Measurements from ENCODE around the gene NUB1. TPM values are rescaled to one million over a fixed set of nuclear protein-coding genes. Genes with fewer than 3 reads are reported as not detected.

The NUB1 gene
- total RNA-seq, 1 experiment from 2014 or later: 48.5 TPM

GRCh38 chr7:151422212-151422611 is 80.6 kb downstream of the NUB1 start:
- no peak overlapping the region for H4K91ac ChIP-seq (ENCODE audit: insufficient read length, low read depth, low read length)
- Mint-ChIP-seq H3K27ac (no peak overlapping the region), H3K27me3 (ENCODE audit: low read depth) (peaks cover 69% of the 10 kb centered on the region), H3K4me1 (peaks cover 4 to 10% of the 10 kb centered on the region in 2 experiments; a peak in 2 of 4 replicates), H3K4me3 (no peak overlapping the region), H3K36me3 (ENCODE audit: insufficient read depth in 1 of 3, low read depth in 3 of 3) (peaks cover 0 to 13% (median 0%) of the 10 kb centered on the region in 3 experiments; a peak in 2 of 7 replicates), H3K9me3 (peaks cover 7 to 29% of the 10 kb centered on the region in 2 experiments; a peak in 4 of 5 replicates)
- no peak overlapping the region for H3K18ac ChIP-seq (ENCODE audit: insufficient read length, low read depth, low read length)
- H3K23me2 ChIP-seq (ENCODE audit: insufficient read length, low read depth, low read length, poor library complexity, severe bottlenecking): no peaks in the 10 kb centered on the region
- no peak overlapping the region for H2BK120ac ChIP-seq (ENCODE audit: low read depth, low read length, poor library complexity, severe bottlenecking)
- H3K56ac ChIP-seq (ENCODE audit: insufficient read length, low read depth, low read length): no peak overlapping the region
- no peaks in the 10 kb centered on the region for H4K20me1 ChIP-seq (ENCODE audit: control insufficient read depth, insufficient read depth, insufficient read length)
- WGBS (ENCODE audit: extremely low coverage, insufficient read length, low lambda C conversion rate): no CpG with 5 or more reads among the region's 5 CpGs
- no peak overlapping the region for H2BK15ac ChIP-seq (ENCODE audit: low read depth, low read length)
- H3K9me3 ChIP-seq (ENCODE audit: control insufficient read depth, low read depth, low read length): no peaks in the 10 kb centered on the region
- no peak for DNase-seq
- no peak overlapping the region for H2BK12ac ChIP-seq (ENCODE audit: insufficient read length, low read depth, low read length)
- no peaks in the 10 kb centered on the region for H3K4me1 ChIP-seq (ENCODE audit: insufficient read depth, low read length)
- no peak overlapping the region for H4K8ac ChIP-seq (replicated peaks; ENCODE audit: insufficient read length, low read depth, low read length)
- H3K27ac ChIP-seq (ENCODE audit: insufficient read length, low read depth, low read length): no peak overlapping the region
- no peak overlapping the region for H3T11ph ChIP-seq (ENCODE audit: low read length)
- no peak overlapping the region for H3K9ac ChIP-seq (ENCODE audit: extremely low read depth, insufficient read length, low read length)
- no peak overlapping the region for H3K14ac ChIP-seq (ENCODE audit: insufficient read depth, low read length)
- no peak overlapping the region for H2AFZ ChIP-seq (ENCODE audit: low read length)
- TF ChIP-seq, protein P1, sequence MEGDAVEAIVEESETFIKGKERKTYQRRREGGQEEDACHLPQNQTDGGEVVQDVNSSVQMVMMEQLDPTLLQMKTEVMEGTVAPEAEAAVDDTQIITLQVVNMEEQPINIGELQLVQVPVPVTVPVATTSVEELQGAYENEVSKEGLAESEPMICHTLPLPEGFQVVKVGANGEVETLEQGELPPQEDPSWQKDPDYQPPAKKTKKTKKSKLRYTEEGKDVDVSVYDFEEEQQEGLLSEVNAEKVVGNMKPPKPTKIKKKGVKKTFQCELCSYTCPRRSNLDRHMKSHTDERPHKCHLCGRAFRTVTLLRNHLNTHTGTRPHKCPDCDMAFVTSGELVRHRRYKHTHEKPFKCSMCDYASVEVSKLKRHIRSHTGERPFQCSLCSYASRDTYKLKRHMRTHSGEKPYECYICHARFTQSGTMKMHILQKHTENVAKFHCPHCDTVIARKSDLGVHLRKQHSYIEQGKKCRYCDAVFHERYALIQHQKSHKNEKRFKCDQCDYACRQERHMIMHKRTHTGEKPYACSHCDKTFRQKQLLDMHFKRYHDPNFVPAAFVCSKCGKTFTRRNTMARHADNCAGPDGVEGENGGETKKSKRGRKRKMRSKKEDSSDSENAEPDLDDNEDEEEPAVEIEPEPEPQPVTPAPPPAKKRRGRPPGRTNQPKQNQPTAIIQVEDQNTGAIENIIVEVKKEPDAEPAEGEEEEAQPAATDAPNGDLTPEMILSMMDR (conservative IDR thresholded peaks at IDR 0.05): no peak
- no peaks in the 10 kb centered on the region for H3K79me2 ChIP-seq (ENCODE audit: insufficient read depth, low read length)
- no peak overlapping the region for H2BK5ac ChIP-seq (ENCODE audit: insufficient read length, low read length)
- no peak overlapping the region for H3K4me2 ChIP-seq (ENCODE audit: insufficient read depth, insufficient read length, low read length)
- no peaks in the 10 kb centered on the region for H3K79me1 ChIP-seq (ENCODE audit: insufficient read depth, low read depth, low read length, poor library complexity, severe bottlenecking)
- H3K4ac ChIP-seq (ENCODE audit: low read depth, low read length): no peak overlapping the region
- H2BK20ac ChIP-seq (ENCODE audit: low read depth, low read length, poor library complexity, severe bottlenecking): no peak overlapping the region
- H2AK5ac ChIP-seq (ENCODE audit: insufficient read length, low read length): no peak overlapping the region
- H4K5ac ChIP-seq (ENCODE audit: insufficient read length, low read depth, low read length): no peak overlapping the region
- H3K23ac ChIP-seq (ENCODE audit: insufficient read length, low read depth, low read length): no peak overlapping the region
- no peaks in the 10 kb centered on the region for H3K27me3 ChIP-seq (ENCODE audit: insufficient read depth, low read length)
